HG02938 (cell line): Measurements from ENCODE around the gene SCN1B.

Source experiments
- ATAC-seq: cut with Tn5 transposase; IDR thresholded peaks from one replicate; pipeline ENCODE4 v1.9.1; 2021; ENCODE audit warnings: mild to moderate bottlenecking, moderate library complexity; ENCODE audit not compliant: unreplicated experiment

The SCN1B gene

DNA sequence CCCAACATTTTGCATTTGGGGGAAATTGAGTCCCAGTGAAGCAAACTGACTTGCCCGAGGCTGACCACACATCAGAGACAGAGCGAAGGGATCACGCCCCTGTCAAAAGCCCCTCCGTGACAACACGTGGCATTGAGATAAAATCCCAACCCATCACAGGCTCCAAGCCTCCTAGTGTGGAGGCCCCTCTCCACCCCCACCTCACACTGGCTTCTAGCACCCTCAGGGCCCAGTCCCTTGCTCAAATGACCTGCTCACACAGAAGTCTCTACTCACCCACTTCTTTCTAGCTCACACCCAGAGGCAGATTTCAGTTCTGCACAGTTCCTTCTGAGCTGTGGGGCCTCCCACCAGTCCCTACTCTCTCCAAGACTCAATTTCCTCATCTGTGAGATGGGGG is 21.5 kb downstream of the SCN1B start:
- no peak for ATAC-seq

DNA sequence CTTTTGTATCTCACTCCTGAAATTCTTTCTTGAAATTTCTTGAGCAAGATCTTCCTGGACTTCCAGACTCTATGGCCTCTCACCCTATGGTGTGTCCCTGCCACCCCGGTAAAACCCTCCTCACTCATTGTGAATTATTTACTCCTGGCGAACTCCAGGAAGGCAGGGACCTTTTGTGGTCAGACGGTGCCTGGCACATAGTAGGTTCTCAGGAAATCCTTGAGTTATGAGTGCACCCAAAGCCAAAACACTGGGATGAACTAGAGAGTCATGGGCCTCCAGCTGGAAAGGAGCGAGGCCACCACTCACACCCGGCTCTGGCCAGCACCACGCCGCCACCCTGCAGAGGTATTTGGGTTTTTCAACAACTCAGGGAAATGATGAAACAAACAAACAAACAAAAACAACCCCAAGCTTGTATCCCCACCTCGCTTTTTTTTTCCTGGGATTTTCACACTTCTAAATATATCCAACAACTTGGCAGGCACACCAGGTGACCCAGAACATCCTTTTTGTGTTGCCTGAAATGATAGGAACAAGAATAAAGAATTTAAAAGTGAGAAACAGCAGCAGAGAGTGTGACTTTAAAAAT is 22.4 kb downstream of the SCN1B start:
- no peak for ATAC-seq

DNA sequence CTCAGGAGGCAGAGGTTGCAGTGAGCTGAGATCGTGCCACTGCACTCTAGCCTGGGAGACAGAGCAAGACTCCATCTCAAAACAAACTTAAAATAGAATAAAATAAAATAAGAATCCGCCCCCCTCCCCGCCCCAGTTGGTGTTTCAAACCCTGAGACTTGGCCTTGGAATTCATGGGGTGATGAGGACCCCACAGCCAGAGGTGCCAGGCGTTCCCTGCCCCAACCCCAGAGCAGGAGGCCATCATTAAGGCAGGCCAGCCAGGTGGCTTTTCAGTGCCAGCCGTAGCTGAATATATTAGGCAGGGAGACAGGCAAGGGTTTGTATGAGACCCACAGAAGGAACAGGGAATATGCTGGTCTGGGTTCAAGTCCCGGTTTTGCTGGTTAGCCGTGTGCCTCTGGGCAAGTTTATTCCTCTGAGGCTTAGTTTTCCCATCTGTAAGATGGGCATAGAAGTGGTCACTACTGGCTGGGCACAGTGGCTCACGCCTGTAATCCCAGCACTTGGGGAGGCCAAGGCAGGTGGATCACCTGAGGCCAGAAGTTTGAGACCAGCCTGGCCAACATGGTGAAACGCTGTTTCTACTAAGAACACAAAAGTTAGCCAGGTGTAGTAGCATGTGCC is 23.5 kb downstream of the SCN1B start:
- ATAC-seq = no peak

DNA sequence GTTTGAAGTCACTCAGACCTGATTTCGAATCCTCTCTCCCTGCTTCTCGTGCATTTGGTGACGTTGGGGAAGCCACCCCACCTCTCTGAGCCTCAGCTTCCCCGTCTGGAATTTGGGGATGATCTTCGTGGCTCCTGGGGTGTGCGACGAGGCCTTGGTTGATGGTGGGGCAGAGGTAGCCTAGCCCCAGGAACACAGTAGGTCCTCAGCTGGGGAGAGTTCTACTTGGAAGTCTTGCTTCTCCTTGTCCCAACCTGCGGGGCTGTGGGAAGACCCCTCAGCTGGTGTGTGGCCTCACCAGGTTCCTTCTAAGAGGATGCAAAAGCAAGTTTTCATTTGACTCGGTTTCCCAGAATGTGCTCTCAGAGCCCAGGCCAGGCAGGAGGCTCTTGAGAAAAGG is 24.4 kb downstream of the SCN1B start:
- no peak for ATAC-seq

DNA sequence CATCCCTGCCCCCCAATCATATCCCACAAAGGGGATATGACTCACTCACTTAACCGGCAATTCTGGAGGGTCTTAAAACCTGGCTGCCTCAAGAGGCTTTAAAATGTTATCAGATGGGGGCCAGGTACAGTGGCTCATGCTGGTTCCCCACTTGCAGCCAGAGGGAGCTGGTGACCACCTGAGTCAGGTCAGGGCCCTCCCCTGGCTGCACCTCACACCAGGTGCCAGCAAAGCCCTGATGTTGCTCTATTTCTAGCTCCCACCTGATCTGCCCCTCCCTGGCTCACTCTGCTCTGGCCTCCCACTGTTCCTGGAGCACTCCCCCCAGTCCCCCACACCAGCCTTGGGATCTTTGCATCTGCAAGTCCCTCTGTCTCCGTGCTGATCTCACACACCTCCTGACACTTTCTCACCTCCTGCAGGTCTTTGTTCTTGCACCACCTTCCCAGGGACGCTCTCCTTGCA is 25.5 kb downstream of the SCN1B start:
- no peak for ATAC-seq

DNA sequence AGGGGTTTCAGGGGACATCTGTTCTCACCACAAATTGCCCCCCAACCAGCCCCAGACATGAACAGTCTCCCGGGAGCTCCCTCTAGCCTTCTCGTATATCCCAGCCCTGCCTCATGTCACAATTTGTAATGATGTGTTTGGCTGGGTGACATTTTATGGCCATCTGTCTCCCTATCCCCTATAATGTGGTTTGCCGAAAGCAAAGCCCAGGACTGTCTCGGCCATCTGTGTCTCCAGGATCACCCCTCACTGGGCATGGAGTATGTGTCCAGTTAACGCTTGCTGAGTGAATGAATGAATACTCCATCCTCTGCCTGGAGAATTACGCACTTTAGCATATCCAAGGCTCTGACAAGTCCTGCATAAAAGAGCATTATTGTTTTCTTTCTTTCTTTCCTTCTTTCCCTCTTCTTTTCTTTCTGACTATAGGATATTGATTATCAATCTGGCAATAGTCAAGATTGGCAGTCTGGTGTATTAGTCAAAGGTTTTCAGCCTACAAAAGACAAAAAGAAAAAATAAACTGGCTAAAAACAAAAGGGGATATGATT is 26.3 kb downstream of the SCN1B start:
- ATAC-seq = no peak

DNA sequence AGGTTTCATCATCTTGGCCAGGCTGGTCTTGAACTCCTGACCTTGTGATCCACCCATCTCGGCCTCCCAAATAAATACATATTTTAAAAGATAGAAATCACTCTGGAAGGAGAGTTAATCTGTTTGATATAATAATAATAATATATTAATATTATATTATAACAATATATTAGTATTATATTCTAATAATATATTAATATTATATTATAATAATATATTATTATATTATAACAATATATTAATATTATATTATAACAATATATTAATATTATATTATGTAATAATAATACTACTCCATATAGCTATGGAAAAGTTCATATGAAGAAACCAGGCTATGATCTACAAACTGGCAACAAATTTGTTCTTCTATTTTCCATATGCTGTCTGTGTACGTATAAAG is 28.1 kb downstream of the SCN1B start:
- ATAC-seq = no peak

DNA sequence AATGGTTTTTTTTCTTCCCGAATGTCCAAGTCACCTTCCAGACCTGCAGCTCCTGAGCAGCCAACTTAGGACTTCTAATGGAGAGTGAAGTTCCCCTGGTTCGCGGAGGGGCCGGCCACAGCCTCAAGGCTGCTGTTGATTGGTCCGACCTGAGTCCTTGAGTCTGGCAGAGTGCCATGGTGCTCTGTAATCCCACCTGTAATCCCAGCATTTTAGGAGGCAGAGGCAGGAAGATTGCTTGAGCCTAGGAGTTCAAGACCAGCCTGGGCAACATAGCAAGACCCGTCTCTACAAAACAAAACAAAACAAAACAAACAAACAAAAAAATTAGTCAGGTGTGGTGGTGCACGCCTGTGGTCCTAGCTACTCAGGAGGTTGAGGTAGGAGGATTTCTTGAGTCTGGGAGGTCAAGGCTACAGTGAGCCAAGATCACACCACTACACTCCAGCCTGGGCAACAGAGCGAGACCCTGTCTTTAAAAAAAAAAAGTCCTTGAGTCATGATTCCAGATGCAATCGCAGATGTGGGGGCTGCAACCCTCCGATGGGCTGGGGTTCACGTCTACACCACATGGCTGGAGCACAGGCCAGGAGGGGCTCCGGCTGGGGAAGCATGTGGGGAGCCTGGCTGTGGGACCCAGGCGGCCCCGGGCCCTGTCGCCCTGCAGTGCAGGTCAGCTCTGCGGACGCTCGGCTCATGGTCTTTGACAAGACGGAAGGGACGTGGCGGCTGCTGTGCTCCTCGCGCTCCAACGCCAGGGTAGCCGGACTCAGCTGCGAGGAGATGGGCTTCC is 28.9 kb downstream of the SCN1B start:
- no peak for ATAC-seq

DNA sequence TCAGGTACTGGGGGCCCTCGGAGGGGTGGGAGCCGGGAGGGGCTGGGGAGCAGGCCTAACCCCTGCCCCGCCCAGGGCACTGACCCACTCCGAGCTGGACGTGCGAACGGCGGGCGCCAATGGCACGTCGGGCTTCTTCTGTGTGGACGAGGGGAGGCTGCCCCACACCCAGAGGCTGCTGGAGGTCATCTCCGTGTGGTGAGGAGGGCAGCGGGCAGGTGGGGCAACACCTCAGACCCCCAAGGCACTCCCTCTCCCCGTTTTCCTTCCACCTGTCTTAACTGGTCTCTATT is 29.5 kb downstream of the SCN1B start:
- ATAC-seq = no peak

DNA sequence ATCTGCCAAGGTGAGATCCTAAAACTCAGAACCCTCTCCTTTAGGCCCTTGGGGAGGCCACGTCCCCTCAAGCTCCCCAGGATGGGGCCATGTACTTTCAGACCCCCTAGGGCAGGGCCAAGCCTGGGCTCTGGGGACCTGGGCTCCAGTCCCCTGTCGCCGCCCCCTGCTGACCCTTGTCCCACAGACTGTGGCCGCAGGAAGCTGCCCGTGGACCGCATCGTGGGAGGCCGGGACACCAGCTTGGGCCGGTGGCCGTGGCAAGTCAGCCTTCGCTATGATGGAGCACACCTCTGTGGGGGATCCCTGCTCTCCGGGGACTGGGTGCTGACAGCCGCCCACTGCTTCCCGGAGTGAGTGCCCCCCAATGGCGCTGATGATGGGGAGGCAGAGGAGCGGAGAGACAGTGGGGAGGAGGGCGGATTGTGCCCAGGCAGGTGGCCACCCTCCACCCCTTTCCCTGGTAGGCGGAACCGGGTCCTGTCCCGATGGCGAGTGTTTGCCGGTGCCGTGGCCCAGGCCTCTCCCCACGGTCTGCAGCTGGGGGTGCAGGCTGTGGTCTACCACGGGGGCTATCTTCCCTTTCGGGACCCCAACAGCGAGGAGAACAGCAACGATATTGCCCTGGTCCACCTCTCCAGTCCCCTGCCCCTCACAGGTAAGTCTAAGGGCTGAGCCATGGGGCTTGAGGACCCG is 30.0 kb downstream of the SCN1B start:
- no peak for ATAC-seq

DNA sequence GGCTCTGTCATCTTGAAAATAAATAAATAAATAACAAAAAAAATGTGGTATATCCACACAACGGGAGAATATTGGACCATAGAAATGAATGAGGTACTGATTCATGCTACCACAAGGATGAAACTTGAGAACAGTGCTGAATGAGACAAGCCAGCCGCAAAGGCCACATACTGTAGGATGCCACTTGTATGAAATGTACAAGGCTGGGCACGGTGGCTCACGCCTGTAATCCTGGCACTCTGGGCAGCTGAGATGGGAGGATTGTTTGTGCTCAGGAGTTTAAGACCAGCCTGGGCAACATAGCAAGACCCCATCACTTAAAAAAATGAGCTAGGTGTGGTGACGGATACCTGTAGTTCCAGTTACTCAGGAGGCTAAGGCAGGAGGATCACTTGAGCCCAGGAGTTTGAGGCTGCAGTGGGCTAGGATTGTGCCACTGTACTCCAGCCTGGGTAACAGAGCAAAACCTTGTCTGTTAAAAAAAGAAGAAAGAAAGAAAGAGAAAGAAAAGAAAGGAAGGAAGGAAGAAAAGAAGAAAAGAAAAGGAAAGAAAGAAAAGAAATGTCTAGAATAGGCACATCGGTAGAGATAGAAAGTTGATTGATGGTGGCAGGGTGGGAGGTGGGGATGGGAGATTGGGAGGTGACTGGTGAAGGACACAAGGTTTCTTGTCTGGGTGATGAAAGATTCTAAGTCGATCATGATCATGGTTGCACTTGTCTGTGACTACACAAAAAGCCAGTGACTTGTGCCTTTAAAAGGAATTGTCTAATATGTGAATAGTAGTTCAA is 31.5 kb downstream of the SCN1B start:
- ATAC-seq = no peak

DNA sequence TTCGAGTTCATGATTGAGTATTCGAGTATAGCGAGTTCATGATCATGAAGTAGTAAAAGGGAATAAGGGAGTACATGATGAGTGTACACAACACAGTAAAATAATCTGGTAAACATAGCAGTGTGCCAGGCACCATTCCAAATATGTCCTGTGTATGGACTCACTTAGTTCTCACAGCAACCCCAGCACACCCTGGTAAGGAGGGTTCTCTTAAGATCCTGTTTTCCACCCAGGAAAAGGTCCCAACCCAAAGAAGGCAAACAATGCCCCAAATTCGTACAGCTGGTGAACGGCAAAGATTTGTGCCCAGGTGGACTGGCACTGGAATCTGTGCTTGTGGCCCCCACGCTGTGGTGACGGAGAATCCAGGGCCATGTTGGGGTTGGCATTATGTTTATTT is 32.7 kb downstream of the SCN1B start:
- ATAC-seq = no peak

DNA sequence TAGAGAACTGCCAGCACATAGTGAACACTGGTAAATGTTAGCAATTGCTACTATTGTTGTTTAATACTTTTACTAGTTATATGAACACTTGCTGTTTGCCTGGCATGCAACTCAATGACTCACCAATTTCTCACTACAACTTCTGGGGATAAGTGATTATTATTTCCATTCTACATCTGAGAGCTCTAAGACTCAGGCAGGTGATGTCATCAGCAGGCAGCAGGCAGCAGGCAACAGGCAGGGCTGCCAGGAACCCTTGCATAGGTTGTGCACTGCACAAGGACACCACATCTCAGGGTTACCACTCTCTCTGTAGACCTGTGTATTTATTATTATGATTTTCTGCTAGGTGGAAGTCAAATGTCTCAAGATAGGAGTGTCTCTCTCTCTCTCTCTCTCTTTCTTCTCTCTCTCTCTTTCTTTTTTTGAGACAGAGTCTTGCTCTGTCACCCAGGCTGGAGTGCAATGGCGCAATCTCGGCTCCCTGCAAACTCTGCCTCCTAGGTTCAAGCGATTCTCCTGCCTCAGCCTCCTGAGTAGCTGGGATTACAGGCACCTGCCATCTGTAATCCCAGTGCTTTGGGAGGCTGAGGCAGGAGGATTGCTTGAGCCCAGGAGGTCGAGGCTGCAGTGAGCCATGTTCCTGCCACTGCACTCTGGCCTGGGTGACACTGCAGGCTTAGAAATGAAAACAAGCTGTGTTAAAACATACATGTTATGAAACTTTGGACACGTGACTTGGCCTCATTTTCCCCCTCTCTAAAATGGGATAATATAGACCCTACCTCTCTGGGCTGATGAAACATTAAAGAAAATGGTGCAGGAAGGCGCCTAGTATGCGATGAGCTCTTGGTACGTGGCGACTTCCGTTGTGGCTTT is 33.9 kb downstream of the SCN1B start:
- ATAC-seq = no peak

DNA sequence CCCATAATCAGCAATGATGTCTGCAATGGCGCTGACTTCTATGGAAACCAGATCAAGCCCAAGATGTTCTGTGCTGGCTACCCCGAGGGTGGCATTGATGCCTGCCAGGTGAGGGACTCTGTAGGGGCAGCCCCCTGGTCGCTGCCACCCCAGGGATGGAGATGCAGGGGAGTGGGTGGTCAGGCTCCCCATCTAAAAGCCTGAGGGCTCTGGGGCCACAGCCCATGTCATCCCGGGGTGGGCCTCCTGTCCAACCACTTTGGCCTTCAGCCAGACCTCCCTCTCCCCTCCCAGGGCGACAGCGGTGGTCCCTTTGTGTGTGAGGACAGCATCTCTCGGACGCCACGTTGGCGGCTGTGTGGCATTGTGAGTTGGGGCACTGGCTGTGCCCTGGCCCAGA is 35.3 kb downstream of the SCN1B start:
- ATAC-seq = no peak

DNA sequence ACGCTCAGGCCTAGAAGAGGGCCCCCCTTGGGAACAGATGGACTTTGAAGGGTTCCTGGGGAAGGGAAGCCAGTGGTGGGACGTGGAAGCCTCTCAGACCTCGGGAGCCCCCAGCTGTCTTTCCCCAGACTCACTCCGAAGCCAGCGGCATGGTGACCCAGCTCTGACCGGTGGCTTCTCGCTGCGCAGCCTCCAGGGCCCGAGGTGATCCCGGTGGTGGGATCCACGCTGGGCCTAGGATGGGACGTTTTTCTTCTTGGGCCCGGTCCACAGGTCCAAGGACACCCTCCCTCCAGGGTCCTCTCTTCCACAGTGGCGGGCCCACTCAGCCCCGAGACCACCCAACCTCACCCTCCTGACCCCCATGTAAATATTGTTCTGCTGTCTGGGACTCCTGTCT is 35.9 kb downstream of the SCN1B start:
- ATAC-seq = no peak

DNA sequence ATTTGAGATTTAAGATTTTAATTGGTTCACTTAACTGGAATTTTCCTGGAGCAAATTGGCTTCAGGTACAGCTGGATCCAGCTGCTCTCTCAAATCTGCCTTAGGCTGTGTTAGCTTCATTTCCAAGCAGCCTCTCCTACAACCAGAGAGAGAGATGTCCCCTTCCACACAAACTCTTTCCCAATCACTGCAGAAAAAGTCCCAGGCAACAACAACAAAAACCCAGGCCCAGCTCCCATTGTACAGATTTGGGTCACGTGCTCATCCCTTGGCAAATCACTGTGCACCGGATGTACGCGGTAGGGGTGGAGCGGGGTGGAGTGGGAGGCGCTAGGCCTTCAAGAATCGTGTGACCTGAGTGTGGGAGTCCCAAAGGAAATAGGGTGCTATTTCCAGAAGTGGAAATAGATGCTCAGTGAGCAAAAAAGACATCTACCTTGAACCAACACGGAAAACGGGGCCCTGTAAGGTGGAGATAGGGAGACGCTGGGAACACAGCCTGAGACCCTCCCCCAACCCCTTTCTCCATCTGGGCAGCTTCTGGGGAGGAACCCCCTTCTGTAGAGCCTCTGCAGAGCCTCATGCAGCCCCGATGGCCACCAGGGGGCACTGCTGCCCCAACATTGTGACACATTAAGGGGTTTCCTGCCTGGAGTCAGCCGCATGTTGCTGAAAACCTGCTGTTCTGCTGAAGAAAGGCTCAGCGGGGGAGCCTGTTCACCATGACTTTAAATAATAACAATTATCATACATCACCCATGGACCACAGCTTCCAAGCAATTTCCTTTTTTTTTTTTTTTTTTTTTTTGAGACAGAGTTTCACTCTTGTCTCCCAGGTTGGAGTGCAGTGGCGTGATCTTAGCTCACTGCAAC is 36.7 kb downstream of the SCN1B start:
- ATAC-seq = peak; percentile 65

DNA sequence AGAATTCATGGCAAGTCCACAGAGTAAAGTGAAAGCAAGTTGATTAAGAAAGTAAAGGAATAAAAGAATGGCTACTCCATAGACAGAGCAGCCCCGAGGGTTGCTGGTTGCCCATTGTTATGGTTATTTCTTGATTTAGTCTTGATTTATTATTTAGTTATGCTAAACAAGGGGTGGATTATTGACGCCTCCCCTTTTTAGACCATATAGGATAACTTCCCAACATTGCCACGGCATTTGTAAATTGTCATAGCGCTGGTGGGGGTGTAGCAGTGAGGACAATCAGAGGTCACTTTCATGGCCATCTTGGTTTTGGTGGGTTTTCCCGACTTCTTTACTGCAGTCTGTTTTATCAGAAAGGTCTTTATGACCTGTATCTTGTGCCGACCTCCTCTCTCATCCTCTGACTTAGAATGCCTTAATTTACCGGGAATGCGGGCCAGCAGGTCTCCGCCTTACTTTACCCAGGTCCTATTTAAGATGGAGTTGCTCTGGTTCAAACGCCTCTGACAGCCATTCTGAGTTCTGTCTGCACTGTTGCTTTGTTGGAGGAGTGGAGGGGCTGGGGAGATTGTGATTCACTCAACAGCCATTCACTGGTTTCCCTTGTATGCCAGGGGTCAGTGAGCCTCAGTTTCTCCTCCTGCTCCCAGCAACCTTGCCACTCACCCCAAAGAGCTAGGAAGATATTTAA is 38.8 kb downstream of the SCN1B start:
- ATAC-seq = no peak

DNA sequence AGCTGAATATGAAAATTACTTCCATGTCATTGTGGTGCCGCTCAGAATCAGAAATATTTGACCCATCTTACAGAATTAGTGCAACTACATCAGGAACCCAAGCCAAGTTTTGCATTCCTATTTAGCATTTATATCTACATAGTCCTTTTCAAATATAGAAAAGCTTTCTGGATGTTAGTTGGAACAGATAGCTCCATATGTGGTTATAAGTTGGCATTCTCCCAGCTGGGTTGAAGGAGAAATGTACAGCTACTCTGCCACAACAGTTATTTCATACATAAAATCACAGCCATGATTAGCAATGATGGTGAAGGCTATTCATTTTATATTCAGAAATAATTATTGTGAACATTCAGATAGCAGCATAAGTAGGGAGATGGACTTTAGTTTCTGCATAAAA is 39.4 kb downstream of the SCN1B start:
- ATAC-seq = no peak
